Astrocyte (in vitro differentiated cells and primary cell): Measurements from ENCODE around the gene MEI4.
A peak's percentile ranks its signal among the peaks of the same experiment; 100 is the strongest.

Experiments
- EZH2 ChIP-seq: IDR thresholded peaks from 2 replicates; pipeline ENCODE4 v1.6.1; 2012; ENCODE audit warnings: mild to moderate bottlenecking, low read length, inconsistent platforms; ENCODE audit not compliant: insufficient read depth
- TF ChIP-seq, protein P1 (sequence below): IDR thresholded peaks from 2 replicates; pipeline ENCODE4 v1.5.1; 2011; ENCODE audit warnings: low read depth, mild to moderate bottlenecking, inconsistent platforms, low read length, moderate library complexity; ENCODE audit not compliant: insufficient read depth

DNA sequence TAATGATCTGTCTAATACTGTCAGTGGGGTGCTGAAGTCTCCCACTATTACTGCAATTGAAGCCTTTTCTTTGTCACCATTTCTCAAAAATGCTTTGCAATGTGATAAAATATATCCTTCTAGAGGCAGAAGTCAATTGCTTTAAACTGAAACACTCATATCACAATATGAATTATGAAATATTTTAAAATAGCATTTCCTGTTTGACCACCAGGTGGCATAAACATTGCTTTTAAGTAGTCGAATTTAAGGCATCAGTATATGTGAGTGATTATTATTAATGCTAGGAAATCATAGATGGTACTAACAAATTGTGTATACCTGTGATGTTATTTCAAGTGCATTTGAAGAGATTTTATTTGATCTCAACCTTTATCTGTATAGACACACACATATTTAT, 87.5 kb downstream of the MEI4 start:
- TF ChIP-seq, protein P1, sequence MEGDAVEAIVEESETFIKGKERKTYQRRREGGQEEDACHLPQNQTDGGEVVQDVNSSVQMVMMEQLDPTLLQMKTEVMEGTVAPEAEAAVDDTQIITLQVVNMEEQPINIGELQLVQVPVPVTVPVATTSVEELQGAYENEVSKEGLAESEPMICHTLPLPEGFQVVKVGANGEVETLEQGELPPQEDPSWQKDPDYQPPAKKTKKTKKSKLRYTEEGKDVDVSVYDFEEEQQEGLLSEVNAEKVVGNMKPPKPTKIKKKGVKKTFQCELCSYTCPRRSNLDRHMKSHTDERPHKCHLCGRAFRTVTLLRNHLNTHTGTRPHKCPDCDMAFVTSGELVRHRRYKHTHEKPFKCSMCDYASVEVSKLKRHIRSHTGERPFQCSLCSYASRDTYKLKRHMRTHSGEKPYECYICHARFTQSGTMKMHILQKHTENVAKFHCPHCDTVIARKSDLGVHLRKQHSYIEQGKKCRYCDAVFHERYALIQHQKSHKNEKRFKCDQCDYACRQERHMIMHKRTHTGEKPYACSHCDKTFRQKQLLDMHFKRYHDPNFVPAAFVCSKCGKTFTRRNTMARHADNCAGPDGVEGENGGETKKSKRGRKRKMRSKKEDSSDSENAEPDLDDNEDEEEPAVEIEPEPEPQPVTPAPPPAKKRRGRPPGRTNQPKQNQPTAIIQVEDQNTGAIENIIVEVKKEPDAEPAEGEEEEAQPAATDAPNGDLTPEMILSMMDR: peak; percentile 31
- TF ChIP-seq EZH2: no peak
